HepG2 (cell line): ENCODE data around the gene GRK4. TPM values are rescaled to one million over a fixed set of nuclear protein-coding genes. Genes with fewer than 3 reads are reported as not detected.
A peak's percentile ranks its signal among the peaks of the same experiment; 100 is the strongest.

Experiments
- ATRX ChIP-seq: sonication (generic); formaldehyde crosslinking; IDR thresholded peaks from 2 replicates; pipeline ENCODE4 v1.4.0; 2020; ENCODE audit warnings: missing genetic modification reagents, borderline replicate concordance
- FOXP4 ChIP-seq: sonication (generic); formaldehyde crosslinking; IDR thresholded peaks from 2 replicates; pipeline ENCODE4 v1.4.0; 2020; ENCODE audit warnings: missing genetic modification reagents
- HMGXB4 ChIP-seq, 2 experiments: sonication (generic) in 1 of 2; formaldehyde crosslinking in 1 of 2; IDR thresholded peaks; 2 replicates each; pipeline versions ENCODE4 v1.4.0 to v1.6.1; 2018 to 2020; ENCODE audit warnings: missing genetic modification reagents in 2 of 2, borderline replicate concordance in 1 of 2, low read depth in 1 of 2, mild to moderate bottlenecking in 1 of 2, missing biosample characterization in 1 of 2
- HNRNPL ChIP-seq: fragments of 200-400 bp; formaldehyde crosslinking; IDR thresholded peaks from 2 replicates; pipeline ENCODE4 v1.6.1; 2017; ENCODE audit warnings: mild to moderate bottlenecking, low read depth, low read length
- HOMEZ ChIP-seq: IDR thresholded peaks from 2 replicates; pipeline ENCODE4 v1.6.1; 2016; ENCODE audit warnings: low read depth
- HOXA3 ChIP-seq: sonication (generic); formaldehyde crosslinking; IDR thresholded peaks from 2 replicates; pipeline ENCODE4 v1.5.0; 2020; ENCODE audit warnings: missing genetic modification reagents
- JUNB ChIP-seq: sonication (generic); formaldehyde crosslinking; IDR thresholded peaks from 2 replicates; pipeline ENCODE4 v1.8.0; 2022; ENCODE audit warnings: missing genetic modification reagents, mild to moderate bottlenecking, borderline replicate concordance
- MAFF ChIP-seq: IDR thresholded peaks from 2 replicates; pipeline ENCODE4 v1.6.1; 2011; ENCODE audit warnings: low read depth, low read length, improper control_type of control experiment
- MEIS1 ChIP-seq: sonication (generic); formaldehyde crosslinking; IDR thresholded peaks from 2 replicates; pipeline ENCODE4 v1.9.0; 2021; ENCODE audit warnings: mild to moderate bottlenecking, missing genetic modification reagents, moderate library complexity, borderline replicate concordance
- NONO ChIP-seq, 2 experiments: fragments of 450-650 bp in 1 of 2; sonication (generic) in 1 of 2; formaldehyde crosslinking in 1 of 2; IDR thresholded peaks in 1 of 2; conservative IDR thresholded peaks in 1 of 2; 2 replicates each; pipeline versions ENCODE4 v1.6.1 to v1.8.0; 2017 to 2022; ENCODE audit warnings: mild to moderate bottlenecking in 1 of 2, missing genetic modification reagents in 1 of 2, moderate library complexity in 1 of 2
- RBM22 ChIP-seq: fragments of 200-400 bp; formaldehyde crosslinking; optimal IDR thresholded peaks from 2 replicates; pipeline ENCODE3; 2017; ENCODE audit warnings: mild to moderate bottlenecking, low read length, moderate library complexity
- RFX1 ChIP-seq: fragments of 450-650 bp; IDR thresholded peaks from 2 replicates; pipeline ENCODE4 v1.6.1; 2017
- RORA ChIP-seq: sonication (generic); formaldehyde crosslinking; IDR thresholded peaks from 2 replicates; pipeline ENCODE4 v1.5.0; 2020; ENCODE audit warnings: mild to moderate bottlenecking, missing genetic modification reagents, moderate library complexity
- ZBTB20 ChIP-seq: sonication (generic); formaldehyde crosslinking; IDR thresholded peaks from 2 replicates; pipeline ENCODE4 v1.8.1; 2023; ENCODE audit warnings: missing genetic modification reagents, low read depth, mild to moderate bottlenecking, borderline replicate concordance
- polyA plus RNA-seq, 8 experiments: library from polyadenylated mRNA; depleted of rRNA in 3 of 8; stranded (reverse) in 7 of 8; unstranded in 1 of 8; fragments of >200 nt; fragmentation: Illumina TruSeq in 4 of 8; extraction: Trizol in 4 of 8; gene quantifications; 2 replicates each; pipeline versions ENCODE4 v1.2.1 to v1.2.3, GENCODE V29; 2011 to 2016; ENCODE audit warnings: low read depth in 4 of 8, missing spikeins in 1 of 8, mixed read lengths in 1 of 8; ENCODE audit not compliant: insufficient read depth in 1 of 8
- total RNA-seq, 5 experiments: library from RNA; depleted of rRNA; stranded (reverse); fragments of >200 nt; fragmentation: Illumina TruSeq; extraction: Trizol; gene quantifications; 2 replicates each; pipeline ENCODE4 v1.2.3, GENCODE V29; 2016; ENCODE audit warnings: low read depth in 1 of 5
- TF ChIP-seq, protein P1 (sequence below): sonication (generic); formaldehyde crosslinking; IDR thresholded peaks from 2 replicates; pipeline ENCODE4 v1.5.0; 2020; ENCODE audit warnings: mild to moderate bottlenecking, missing genetic modification reagents
- TF ChIP-seq, protein P2 (sequence below): sonication (generic); formaldehyde crosslinking; IDR thresholded peaks from 2 replicates; pipeline ENCODE4 v1.4.0; 2020; ENCODE audit warnings: missing genetic modification reagents, borderline replicate concordance
- TF ChIP-seq, protein P3 (sequence below): sonication (generic); formaldehyde crosslinking; IDR thresholded peaks from 2 replicates; pipeline ENCODE4 v1.8.1; 2022; ENCODE audit warnings: mild to moderate bottlenecking, missing genetic modification reagents

GRK4 gene
- total and polyA plus RNA-seq, 2 of the 13 experiments (the other 11 are each of a cell fraction or from before 2014, with no cell fraction given) = 1.8 to 2.0 TPM

- TF ChIP-seq, protein P1, sequence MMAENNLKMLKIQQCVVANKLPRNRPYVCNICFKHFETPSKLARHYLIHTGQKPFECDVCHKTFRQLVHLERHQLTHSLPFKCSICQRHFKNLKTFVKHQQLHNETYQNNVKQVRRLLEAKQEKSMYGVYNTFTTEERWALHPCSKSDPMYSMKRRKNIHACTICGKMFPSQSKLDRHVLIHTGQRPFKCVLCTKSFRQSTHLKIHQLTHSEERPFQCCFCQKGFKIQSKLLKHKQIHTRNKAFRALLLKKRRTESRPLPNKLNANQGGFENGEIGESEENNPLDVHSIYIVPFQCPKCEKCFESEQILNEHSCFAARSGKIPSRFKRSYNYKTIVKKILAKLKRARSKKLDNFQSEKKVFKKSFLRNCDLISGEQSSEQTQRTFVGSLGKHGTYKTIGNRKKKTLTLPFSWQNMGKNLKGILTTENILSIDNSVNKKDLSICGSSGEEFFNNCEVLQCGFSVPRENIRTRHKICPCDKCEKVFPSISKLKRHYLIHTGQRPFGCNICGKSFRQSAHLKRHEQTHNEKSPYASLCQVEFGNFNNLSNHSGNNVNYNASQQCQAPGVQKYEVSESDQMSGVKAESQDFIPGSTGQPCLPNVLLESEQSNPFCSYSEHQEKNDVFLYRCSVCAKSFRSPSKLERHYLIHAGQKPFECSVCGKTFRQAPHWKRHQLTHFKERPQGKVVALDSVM = no peak
- 0 out of 2 replicates have a peak, but pooled peaks have one; percentile 3 for TF ChIP-seq MEIS1 (CRISPR knock-in tag)
- TF ChIP-seq, protein P2, sequence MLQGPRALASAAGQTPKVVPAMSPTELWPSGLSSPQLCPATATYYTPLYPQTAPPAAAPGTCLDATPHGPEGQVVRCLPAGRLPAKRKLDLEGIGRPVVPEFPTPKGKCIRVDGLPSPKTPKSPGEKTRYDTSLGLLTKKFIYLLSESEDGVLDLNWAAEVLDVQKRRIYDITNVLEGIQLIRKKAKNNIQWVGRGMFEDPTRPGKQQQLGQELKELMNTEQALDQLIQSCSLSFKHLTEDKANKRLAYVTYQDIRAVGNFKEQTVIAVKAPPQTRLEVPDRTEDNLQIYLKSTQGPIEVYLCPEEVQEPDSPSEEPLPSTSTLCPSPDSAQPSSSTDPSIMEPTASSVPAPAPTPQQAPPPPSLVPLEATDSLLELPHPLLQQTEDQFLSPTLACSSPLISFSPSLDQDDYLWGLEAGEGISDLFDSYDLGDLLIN = no peak
- no peak for TF ChIP-seq JUNB (CRISPR knock-in tag)
- TF ChIP-seq HNRNPL = no peak
- TF ChIP-seq, protein P3, sequence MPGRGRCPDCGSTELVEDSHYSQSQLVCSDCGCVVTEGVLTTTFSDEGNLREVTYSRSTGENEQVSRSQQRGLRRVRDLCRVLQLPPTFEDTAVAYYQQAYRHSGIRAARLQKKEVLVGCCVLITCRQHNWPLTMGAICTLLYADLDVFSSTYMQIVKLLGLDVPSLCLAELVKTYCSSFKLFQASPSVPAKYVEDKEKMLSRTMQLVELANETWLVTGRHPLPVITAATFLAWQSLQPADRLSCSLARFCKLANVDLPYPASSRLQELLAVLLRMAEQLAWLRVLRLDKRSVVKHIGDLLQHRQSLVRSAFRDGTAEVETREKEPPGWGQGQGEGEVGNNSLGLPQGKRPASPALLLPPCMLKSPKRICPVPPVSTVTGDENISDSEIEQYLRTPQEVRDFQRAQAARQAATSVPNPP (CRISPR knock-in tag) = 0 out of 2 replicates have a peak, but pooled peaks have one; percentile 46
- peak; percentile 60 for TF ChIP-seq HOXA3 (CRISPR knock-in tag)
- TF ChIP-seq HOMEZ = no peak
- TF ChIP-seq RFX1 = no peak
- TF ChIP-seq RORA (CRISPR knock-in tag) = no peak
- no peak for TF ChIP-seq MAFF
- no peak for TF ChIP-seq RBM22
- TF ChIP-seq HMGXB4 (CRISPR knock-in tag; IDR thresholded peaks at IDR 0.05; ENCODE audit: borderline replicate concordance in 1 of 2, low read depth in 1 of 2) = peak in 1 of 2 experiments; percentile 21; a peak in 2 of 4 replicates
- TF ChIP-seq FOXP4 (CRISPR knock-in tag) = 0 out of 2 replicates have a peak, but pooled peaks have one; percentile 19
- TF ChIP-seq ATRX (CRISPR knock-in tag) = no peak
- TF ChIP-seq ZBTB20 (CRISPR knock-in tag) = no peak
- no peak for TF ChIP-seq NONO (IDR thresholded peaks at IDR 0.05)
- peak; percentile 50 for TF ChIP-seq NONO (CRISPR knock-in tag; conservative IDR thresholded peaks at IDR 0.05)
These were observed 110.9 kb downstream of the GRK4 start, which contains the start of the genes HTT and HTT-AS (continued) for GRCh38 chr4:3074078-3074845.
